Breast epithelium (tissue), 4 donors: ENCODE measurements around the gene EFNA3. TPM values are rescaled to one million over a fixed set of nuclear protein-coding genes. Genes with fewer than 3 reads are reported as not detected.

ENCODE experiments used
- DNase-seq, 2 donors: peaks; one replicate each; pipeline ENCODE4 v3.0.0-alpha.2; 2019; ENCODE audit warnings: low spot score in 2 of 2
- H3K27ac ChIP-seq, 2 donors: fragments of 200-600 bp; sonication (generic) in 1 of 2; one replicate each; pipeline ENCODE4 v1.5.1; 2016 to 2019; ENCODE audit warnings: mild to moderate bottlenecking in 1 of 2
- H3K27me3 ChIP-seq, 2 donors: fragments of 200-600 bp; sonication (generic) in 1 of 2; one replicate each; pipeline versions ENCODE4 v1.5.1 to v1.6.0; 2017 to 2019; ENCODE audit warnings: control low read depth in 1 of 2, mild to moderate bottlenecking in 1 of 2
- H3K36me3 ChIP-seq: fragments of 200-600 bp; one replicate; pipeline ENCODE4 v1.5.1; 2019
- H3K4me1 ChIP-seq, 2 donors: fragments of 200-600 bp; sonication (generic); one replicate each; pipeline ENCODE4 v1.5.1; 2016 to 2019; ENCODE audit warnings: control low read depth in 1 of 2
- H3K4me3 ChIP-seq, 3 donors: fragments of 200-600 bp; sonication (generic); 1 replicate in 2 of 3; 2 replicates in 1 of 3; pipeline ENCODE4 v1.5.1; 2016 to 2019; ENCODE audit warnings: mild to moderate bottlenecking in 3 of 3, moderate library complexity in 2 of 3
- H3K9me3 ChIP-seq, 2 donors: fragments of 200-600 bp; sonication (generic) in 1 of 2; one replicate each; pipeline ENCODE4 v1.5.1; 2016 to 2019; ENCODE audit warnings: control low read depth in 1 of 2
- POLR2A ChIP-seq: fragments of 450-650 bp; IDR thresholded peaks from one replicate; pipeline ENCODE4 v1.6.1; 2016; ENCODE audit warnings: antibody characterized with exemption, mild to moderate bottlenecking, moderate library complexity
- POLR2AphosphoS5 ChIP-seq, 3 donors: sonication (generic); formaldehyde crosslinking; IDR thresholded peaks; one replicate each; pipeline ENCODE4 v1.6.1; 2017; ENCODE audit warnings: antibody characterized with exemption in 3 of 3
- intact Hi-C: fragments of 100-400 bp; cut with DNase I; formaldehyde crosslinking; loops from one replicate; pipeline ENCODE4 v1.15.1; 2023; ENCODE audit warnings: low total_unique reads
- total RNA-seq, 3 donors: library from RNA; depleted of rRNA; stranded (reverse); fragments of >200 nt; gene quantifications; one replicate each; pipeline ENCODE4 v1.1.0, GENCODE V29; 2016
- TF ChIP-seq, protein P1 (sequence below), 3 donors: fragments of 450-650 bp; IDR thresholded peaks; one replicate each; pipeline ENCODE4 v1.5.1; 2016 to 2017; ENCODE audit warnings: antibody characterized with exemption in 3 of 3, mild to moderate bottlenecking in 3 of 3, moderate library complexity in 3 of 3

Gene EFNA3
- total RNA-seq, 3 donors from 2014 or later, result 1.6 to 7.2 (median 6.6) TPM

- no peak overlapping the region for H3K27ac ChIP-seq
- peaks cover 14 to 15% of the 10 kb centered on the region in 2 donors for H3K4me1 ChIP-seq
- DNase-seq, result peak; percentile 81 to 89
- H3K4me3 ChIP-seq, result no peak overlapping the region
- intact Hi-C loops, result loop anchor here (10.0 kb wide), 1 partner anchor 107 kb away; the partner anchor contains the start of gene PBXIP1
- H3K27me3 ChIP-seq, result no peaks in the 10 kb centered on the region
- no peaks in the 10 kb centered on the region for H3K36me3 ChIP-seq
- TF ChIP-seq POLR2A (no peak), POLR2AphosphoS5 (IDR thresholded peaks at IDR 0.05) (peak; percentile 18 to 36 (median 30))
- TF ChIP-seq, protein P1, sequence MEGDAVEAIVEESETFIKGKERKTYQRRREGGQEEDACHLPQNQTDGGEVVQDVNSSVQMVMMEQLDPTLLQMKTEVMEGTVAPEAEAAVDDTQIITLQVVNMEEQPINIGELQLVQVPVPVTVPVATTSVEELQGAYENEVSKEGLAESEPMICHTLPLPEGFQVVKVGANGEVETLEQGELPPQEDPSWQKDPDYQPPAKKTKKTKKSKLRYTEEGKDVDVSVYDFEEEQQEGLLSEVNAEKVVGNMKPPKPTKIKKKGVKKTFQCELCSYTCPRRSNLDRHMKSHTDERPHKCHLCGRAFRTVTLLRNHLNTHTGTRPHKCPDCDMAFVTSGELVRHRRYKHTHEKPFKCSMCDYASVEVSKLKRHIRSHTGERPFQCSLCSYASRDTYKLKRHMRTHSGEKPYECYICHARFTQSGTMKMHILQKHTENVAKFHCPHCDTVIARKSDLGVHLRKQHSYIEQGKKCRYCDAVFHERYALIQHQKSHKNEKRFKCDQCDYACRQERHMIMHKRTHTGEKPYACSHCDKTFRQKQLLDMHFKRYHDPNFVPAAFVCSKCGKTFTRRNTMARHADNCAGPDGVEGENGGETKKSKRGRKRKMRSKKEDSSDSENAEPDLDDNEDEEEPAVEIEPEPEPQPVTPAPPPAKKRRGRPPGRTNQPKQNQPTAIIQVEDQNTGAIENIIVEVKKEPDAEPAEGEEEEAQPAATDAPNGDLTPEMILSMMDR (IDR thresholded peaks at IDR 0.05), result peak; percentile 92 to 99 (median 98)
- H3K9me3 ChIP-seq, result no peaks in the 10 kb centered on the region
These were observed 17.1 kb upstream of the EFNA3 start for GRCh38 chr1:155061381-155062150.

- TF ChIP-seq, protein P1 (IDR thresholded peaks at IDR 0.05), result no peak
- TF ChIP-seq POLR2A, result no peak
- no peak for TF ChIP-seq POLR2AphosphoS5 (IDR thresholded peaks at IDR 0.05)
- peaks cover 14 to 15% of the 10 kb centered on the region in 2 donors for H3K4me1 ChIP-seq
- H3K9me3 ChIP-seq, result no peaks in the 10 kb centered on the region
- peak overlapping the region; percentile 29 to 92 for H3K27ac ChIP-seq
- intact Hi-C loops, result loop anchor here (10.0 kb wide), 1 partner anchor 107 kb away; the partner anchor contains the start of gene PBXIP1
- H3K4me3 ChIP-seq, result peak overlapping the region in 2 of 3 donors; percentile 81 to 90
- H3K36me3 ChIP-seq, result no peaks in the 10 kb centered on the region
- H3K27me3 ChIP-seq, result no peaks in the 10 kb centered on the region
- no peak for DNase-seq
These were observed 16.4 kb upstream of the EFNA3 start for GRCh38 chr1:155062151-155062686.

DNA sequence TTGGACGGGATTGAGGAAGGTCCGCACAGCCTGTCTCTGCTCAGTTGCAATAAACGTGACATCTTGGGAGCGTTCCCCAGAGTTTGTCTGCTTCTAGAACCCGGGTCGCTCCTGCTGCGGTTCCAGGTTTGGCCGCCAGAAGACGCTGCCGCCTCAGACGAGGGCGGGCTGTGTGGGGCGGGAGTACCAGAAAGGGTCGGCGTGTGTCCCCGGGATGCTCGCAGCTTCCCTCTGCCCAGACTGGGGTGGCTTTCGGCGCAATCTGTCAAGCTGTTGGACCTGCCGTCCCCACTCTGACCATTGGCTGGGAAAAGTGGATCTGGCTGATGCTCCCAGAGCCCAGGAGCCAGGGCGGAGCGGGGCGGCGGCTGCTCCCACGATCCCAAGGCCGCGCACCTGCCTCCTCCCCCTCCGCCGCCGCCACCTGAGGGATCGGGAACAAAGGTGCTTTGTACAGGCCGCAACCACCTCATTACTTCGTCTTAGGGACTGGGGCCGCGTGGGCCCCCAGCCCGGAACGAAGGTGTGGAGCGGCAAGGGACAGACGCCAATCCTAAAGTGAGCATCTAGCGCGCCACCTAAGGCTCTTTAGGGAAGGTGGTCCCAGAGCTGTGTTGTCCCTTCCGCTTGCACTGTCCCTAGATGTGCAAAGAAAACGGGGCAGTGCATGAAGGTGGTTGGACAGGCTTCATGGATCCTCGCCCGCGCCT lies 15.8 kb upstream of the EFNA3 start:
- Histone ChIP-seq H3K9me3 (no peaks in the 10 kb centered on the region), H3K4me3 (peak overlapping the region; percentile 68 to 90 (median 81)), H3K4me1 (peaks cover 14 to 15% of the 10 kb centered on the region in 2 donors), H3K27ac (peak overlapping the region; percentile 85 to 92), H3K27me3 (no peaks in the 10 kb centered on the region), H3K36me3 (no peaks in the 10 kb centered on the region)
- TF ChIP-seq POLR2A (no peak), POLR2AphosphoS5 (IDR thresholded peaks at IDR 0.05) (peak in 1 of 3 donors; percentile 27)
- TF ChIP-seq, protein P1 (IDR thresholded peaks at IDR 0.05), result peak; percentile 64 to 93 (median 66)
- peak in 1 of 2 donors; percentile 69 for DNase-seq
- intact Hi-C loops, result loop anchor here (10.0 kb wide), 1 partner anchor 108 kb away; the partner anchor contains the start of gene PBXIP1

- TF ChIP-seq, protein P1 (IDR thresholded peaks at IDR 0.05), result no peak
- TF ChIP-seq POLR2AphosphoS5 (IDR thresholded peaks at IDR 0.05) (peak in 2 of 3 donors; percentile 13 to 47), POLR2A (no peak)
- H3K27ac ChIP-seq, result peak within 1 kb of the TSS; percentile 85 to 92
These were observed 15.0 kb upstream of the EFNA3 start, which contains the start of gene EFNA4 for GRCh38 chr1:155063550-155064110. TSS of gene EFNA4 (plus strand) at chr1:155063740. CDS start at chr1:155063824, 84 bp downstream.

More at GRCh38 chr1:155063550-155064110, 15.0 kb upstream of the EFNA3 start, which contains the start of gene EFNA4:
- H3K4me3 ChIP-seq, result peak within 1 kb of the TSS; percentile 68 to 90 (median 81)
- H3K4me1 ChIP-seq, result peaks cover 14 to 15% of the 10 kb centered on the region in 2 donors
- H3K9me3 ChIP-seq, result no peaks in the 10 kb centered on the region
- H3K36me3 ChIP-seq, result no peaks in the 10 kb centered on the region
- no peaks in the 10 kb centered on the region for H3K27me3 ChIP-seq
- intact Hi-C loops, result loop anchor here (10.0 kb wide), 1 partner anchor 109 kb away; the partner anchor contains the start of gene PBXIP1
- DNase-seq, result peak; percentile 82 to 89
